Activated CD4-positive, alpha-beta T cell treated with anti-CD3 and anti-CD28 coated beads, Interleukin-2, amount 50 U/mL, for 1 hour (primary cell): ENCODE results near the gene LIN28A.
A peak's percentile ranks its signal among the peaks of the same experiment; 100 is the strongest.
"Not testable (repeated sequence)": the region's sequence is repeated elsewhere in the genome, so short reads cannot be mapped to it uniquely, and the experiment has no call there.

Experiments used
- DNase-seq: peaks from one replicate; pipeline ENCODE4 v3.0.0-alpha.2; 2020

LIN28A gene

GRCh38 chr1:26410706-26411623 is at the start of gene LIN28A:
TSS of gene LIN28A (plus strand) at chr1:26410817. CDS start at chr1:26410892, 75 bp downstream.
- DNase-seq, result no peak

- no peak for DNase-seq
Observed at GRCh38 chr1:26361605-26362122, 49.0 kb upstream of the LIN28A start.

- no peak for DNase-seq
Observed at GRCh38 chr1:26362331-26362730, 48.3 kb upstream of the LIN28A start.

GRCh38 chr1:26363549-26364448 is 46.8 kb upstream of the LIN28A start:
- peak; percentile 84 for DNase-seq

GRCh38 chr1:26364956-26365355 is 45.7 kb upstream of the LIN28A start:
- no peak for DNase-seq

GRCh38 chr1:26367441-26367840 is 43.2 kb upstream of the LIN28A start:
- DNase-seq, result no peak

- no peak for DNase-seq
Observed at GRCh38 chr1:26368006-26368405, 42.6 kb upstream of the LIN28A start.

GRCh38 chr1:26368486-26368885 is 42.1 kb upstream of the LIN28A start:
- no peak for DNase-seq

GRCh38 chr1:26370591-26371382 is 39.8 kb upstream of the LIN28A start:
- no peak for DNase-seq

- no peak for DNase-seq
Observed at GRCh38 chr1:26372039-26372438, 38.6 kb upstream of the LIN28A start.

GRCh38 chr1:26372611-26373010 is 38.0 kb upstream of the LIN28A start, which contains the start of gene ZNF683:
TSS of gene ZNF683 (minus strand) at chr1:26372750. CDS start at chr1:26368571, 4,179 bp downstream.
- not testable (repeated sequence) for DNase-seq

- peak; percentile 26 for DNase-seq
Observed at GRCh38 chr1:26373281-26373680, 37.3 kb upstream of the LIN28A start.

- no peak for DNase-seq
Observed at GRCh38 chr1:26373789-26374188, 36.8 kb upstream of the LIN28A start.

GRCh38 chr1:26374361-26374760 is 36.3 kb upstream of the LIN28A start:
- DNase-seq, result not testable (repeated sequence)

- DNase-seq, result no peak
Observed at GRCh38 chr1:26375081-26375480, 35.5 kb upstream of the LIN28A start.

GRCh38 chr1:26376050-26376449 is 34.6 kb upstream of the LIN28A start:
- no peak for DNase-seq

GRCh38 chr1:26378088-26378878 is 32.3 kb upstream of the LIN28A start:
- DNase-seq, result peak; percentile 70

GRCh38 chr1:26378879-26379251 is 31.8 kb upstream of the LIN28A start:
- no peak for DNase-seq

- no peak for DNase-seq
Observed at GRCh38 chr1:26384076-26384475, 26.5 kb upstream of the LIN28A start.

GRCh38 chr1:26385063-26385462 is 25.6 kb upstream of the LIN28A start:
- DNase-seq, result not testable (repeated sequence)

- DNase-seq, result no peak
Observed at GRCh38 chr1:26387447-26387846, 23.2 kb upstream of the LIN28A start.
